ENCODE measurements around the gene LNX1. TPM values are rescaled to one million over a fixed set of nuclear protein-coding genes. Genes with fewer than 3 reads are reported as not detected.

LNX1 gene
- total and polyA plus RNA-seq, 10 of the 15 experiments (the other 5 are each of a cell fraction or from before 2014, with no cell fraction given) = 0.72 to 1.4 (median 1.0) TPM

- POLR2A ChIA-PET = interaction anchor here (0.5 kb wide), 1 partner anchor 140 kb away, joined by 3 read pairs; no protein-coding TSS in a partner anchor
- Histone ChIP-seq H3K4me3 (no peak overlapping the region), H3K9ac (ENCODE audit: control insufficient read depth, insufficient read depth, low read length) (no peak overlapping the region), H2AFZ (ENCODE audit: control insufficient read depth, low read depth, low read length) (no peak overlapping the region), H3K79me2 (ENCODE audit: control insufficient read depth, insufficient read depth, low read length) (no peaks in the 10 kb centered on the region), H3K27me3 (replicated peaks in 1 of 2; ENCODE audit: control insufficient read depth in 2 of 2, insufficient read depth in 2 of 2, low read length in 1 of 2) (no peaks in the 10 kb centered on the region), H3K4me1 (ENCODE audit: control insufficient read depth, insufficient read depth, low read length) (no peaks in the 10 kb centered on the region), H3K36me3 (ENCODE audit: control insufficient read depth in 2 of 2, insufficient read depth in 2 of 2, low read length in 1 of 2) (no peaks in the 10 kb centered on the region), H3K27ac (ENCODE audit: control insufficient read depth, insufficient read depth) (no peak overlapping the region), H3K9me3 (replicated peaks; ENCODE audit: control insufficient read depth, insufficient read depth, low read length) (no peaks in the 10 kb centered on the region), H4K20me1 (ENCODE audit: control insufficient read depth, insufficient read depth) (no peaks in the 10 kb centered on the region), H3K4me2 (ENCODE audit: control insufficient read depth, insufficient read depth) (no peak overlapping the region)
- in situ Hi-C loops (cut with MboI) = no loop called here
- CTCF ChIA-PET = interaction anchor here (0.6 to 3.6 kb wide), 3 partner anchors 9 to 15 kb away, joined by 3 to 14 read pairs (median 4); no protein-coding TSS in a partner anchor
- BruUV-seq (replicated peaks) = no TSS peak
- SMC1A ChIA-PET (ENCODE audit: uncharacterized antibody, unreplicated experiment) = interaction anchor here (1.2 to 1.4 kb wide), 2 partner anchors 16 to 82 kb away, joined by 3 to 4 read pairs; no protein-coding TSS in a partner anchor
- FAIRE-seq (no peak), DNase-seq (ENCODE audit: low read depth, low spot score) (no peak), ATAC-seq (no peak)
- intact Hi-C loops (cut with micrococcal nuclease; ENCODE audit: unreplicated experiment) = loop anchor here (10.0 kb wide), 1 partner anchor 95 kb away; the partner anchor contains the start of gene LNX1
- WGBS (ENCODE audit: insufficient coverage, insufficient replicate concordance, low lambda C conversion rate, missing lambda C conversion rate) = 94% methylated on average over 1 of the region's 1 CpG
- RAD21 ChIA-PET (ENCODE audit: unreplicated experiment) = interaction anchor here (1.6 kb wide), 1 partner anchor 154 kb away, joined by 3 read pairs; no protein-coding TSS in a partner anchor
- TF ChIP-seq SMAD5 (IDR thresholded peaks at IDR 0.05; ENCODE audit: low read depth) (no peak), BCLAF1 (IDR thresholded peaks at IDR 0.05) (no peak), TCF3 (IDR thresholded peaks at IDR 0.05; ENCODE audit: borderline replicate concordance, insufficient read depth, low read depth, low read length) (no peak), CBX5 (IDR thresholded peaks at IDR 0.05; ENCODE audit: low read depth) (no peak), TARDBP (IDR thresholded peaks at IDR 0.05; ENCODE audit: borderline replicate concordance) (no peak), POLR2A (IDR thresholded peaks at IDR 0.05; ENCODE audit: low read depth, low read length) (no peak), SMC3 (IDR thresholded peaks at IDR 0.05; ENCODE audit: borderline replicate concordance, low read length) (no peak), NR2C2 (IDR thresholded peaks at IDR 0.05; ENCODE audit: borderline replicate concordance, control insufficient read depth, insufficient read length, low read depth) (no peak), CTCF (IDR thresholded peaks at IDR 0.05 in 2 of 3, conservative IDR thresholded peaks at IDR 0.05 in 1 of 3; ENCODE audit: control insufficient read depth in 2 of 3, extremely low read depth in 1 of 3, insufficient read depth in 1 of 3, low read depth in 3 of 3, low read length in 3 of 3) (no peak), RELB (IDR thresholded peaks at IDR 0.05; ENCODE audit: low read depth) (no peak), ZBTB40 (IDR thresholded peaks at IDR 0.05; ENCODE audit: borderline replicate concordance) (no peak), DPF2 (IDR thresholded peaks at IDR 0.05) (no peak), FOS (IDR thresholded peaks at IDR 0.05; ENCODE audit: borderline replicate concordance, extremely low read depth, insufficient read length) (no peak), YY1 (IDR thresholded peaks at IDR 0.05; ENCODE audit: low read depth, low read length) (no peak)
Measured at GRCh38 chr4:53499791-53500190, 91.5 kb downstream of the LNX1 start.

All from GM12878 (cell line).